Upper lobe of left lung (tissue), 6 donors: ENCODE measurements around the gene C4orf51. TPM values are rescaled to one million over a fixed set of nuclear protein-coding genes. Genes with fewer than 3 reads are reported as not detected.

Experiments
- ATAC-seq, 2 donors: fragments of 200-7000 bp; cut with Tn5 transposase; one replicate each; pipeline ENCODE4 v1.9.1; 2022; ENCODE audit warnings: mild to moderate bottlenecking in 2 of 2, moderate library complexity in 2 of 2; ENCODE audit not compliant: low FRiP score in 2 of 2
- DNase-seq, 2 donors: peaks; one replicate each; pipeline ENCODE4 v3.0.0-alpha.2; 2019 to 2020
- H3K27ac ChIP-seq, 4 donors: fragments of 200-600 bp; sonication (generic); one replicate each; pipeline ENCODE4 v1.5.1; 2016 to 2019
- H3K27me3 ChIP-seq, 4 donors: fragments of 200-600 bp; sonication (generic); one replicate each; pipeline ENCODE4 v1.5.1; 2017 to 2019
- H3K36me3 ChIP-seq, 4 donors: fragments of 200-600 bp; sonication (generic); one replicate each; pipeline ENCODE4 v1.5.1; 2016 to 2019
- H3K4me1 ChIP-seq, 4 donors: fragments of 200-600 bp; sonication (generic); one replicate each; pipeline ENCODE4 v1.5.1; 2018 to 2019
- H3K4me3 ChIP-seq, 4 donors: fragments of 200-600 bp; sonication (generic); one replicate each; pipeline ENCODE4 v1.5.1; 2017 to 2019; ENCODE audit warnings: mild to moderate bottlenecking in 2 of 4, moderate library complexity in 1 of 4
- H3K9me3 ChIP-seq, 4 donors: fragments of 200-600 bp; sonication (generic); one replicate each; pipeline ENCODE4 v1.5.1; 2018 to 2019
- EP300 ChIP-seq, 4 donors: sonication (generic); formaldehyde crosslinking; IDR thresholded peaks; one replicate each; pipeline ENCODE4 v1.5.1; 2017; ENCODE audit warnings: antibody characterized with exemption in 4 of 4, control low read depth in 2 of 4
- POLR2A ChIP-seq, 4 donors: fragments of 450-650 bp; IDR thresholded peaks; one replicate each; pipeline ENCODE4 v1.5.1; 2016 to 2017; ENCODE audit warnings: antibody characterized with exemption in 4 of 4, mild to moderate bottlenecking in 2 of 4
- POLR2AphosphoS5 ChIP-seq, 2 donors: sonication (generic); formaldehyde crosslinking; IDR thresholded peaks; one replicate each; pipeline ENCODE4 v1.5.1; 2017; ENCODE audit warnings: antibody characterized with exemption in 2 of 2
- WGBS, 2 donors: methylation state at CpG; one replicate each; pipeline ENCODE4 v1.1.5; 2017 to 2018; 5-methylcytosine and 5-hydroxymethylcytosine counted together
- total RNA-seq, 6 donors: library from RNA; depleted of rRNA in 4 of 6; stranded (reverse); fragments of >200 nt in 4 of 6; gene quantifications; one replicate each; pipeline versions ENCODE4 v1.1.0 to v1.2.1, GENCODE V29; 2016 to 2021
- TF ChIP-seq, protein P1 (sequence below), 6 experiments: fragments of 450-650 bp in 4 of 6; fragments of 200-600 bp in 2 of 6; sonication (generic) in 2 of 6; IDR thresholded peaks; one replicate each; pipeline ENCODE4 v1.5.1; 2016 to 2019; ENCODE audit warnings: antibody characterized with exemption in 6 of 6
- donor health status: DM: no; HTN: no; CAD: no; lungs with moderate emphysema.
- donor health status: DM: no; HTN: yes; CAD: no; lungs with severe emphysema.

C4orf51 gene
- total RNA-seq, 6 donors from 2014 or later, result not detected

DNA sequence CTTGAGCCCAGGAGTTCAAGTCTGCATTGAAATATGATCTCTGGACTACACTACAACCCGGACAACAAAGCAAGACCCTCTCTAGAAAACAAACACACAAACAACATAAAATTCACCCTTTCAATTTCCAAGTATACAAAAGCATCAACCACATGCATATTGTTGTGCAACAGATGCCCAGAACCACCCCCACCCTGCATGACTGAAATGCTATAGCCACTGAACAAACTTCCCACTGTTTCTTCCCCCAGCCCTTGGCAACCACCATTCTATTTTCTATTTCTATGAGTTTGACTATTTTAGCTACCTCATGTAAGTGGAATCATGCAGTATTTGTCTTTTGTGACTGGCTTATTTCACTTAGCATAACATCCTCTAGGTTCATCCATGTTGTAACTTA lies 14.2 kb upstream of the C4orf51 start:
- DNase-seq, result no peak

DNA sequence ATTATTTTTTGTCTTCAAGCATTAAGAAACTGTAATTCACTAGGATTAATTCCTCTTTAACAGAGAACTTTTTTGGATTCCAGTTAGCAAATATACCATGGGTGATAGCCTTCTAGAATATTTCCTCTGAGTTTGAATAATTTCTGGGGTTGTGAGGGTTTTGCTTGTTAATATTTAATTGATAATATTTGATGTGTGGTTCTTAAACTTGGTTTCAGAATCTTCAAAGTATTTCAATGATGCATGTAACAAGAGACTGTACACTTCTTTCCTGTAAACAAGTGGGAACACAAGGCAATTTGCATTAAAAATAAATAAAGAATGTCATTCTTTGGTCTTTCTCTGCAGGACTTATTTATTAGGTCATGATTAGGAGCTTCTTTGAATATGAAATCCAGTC lies 9.5 kb upstream of the C4orf51 start:
- no peak for ATAC-seq
- TF ChIP-seq, protein P1, sequence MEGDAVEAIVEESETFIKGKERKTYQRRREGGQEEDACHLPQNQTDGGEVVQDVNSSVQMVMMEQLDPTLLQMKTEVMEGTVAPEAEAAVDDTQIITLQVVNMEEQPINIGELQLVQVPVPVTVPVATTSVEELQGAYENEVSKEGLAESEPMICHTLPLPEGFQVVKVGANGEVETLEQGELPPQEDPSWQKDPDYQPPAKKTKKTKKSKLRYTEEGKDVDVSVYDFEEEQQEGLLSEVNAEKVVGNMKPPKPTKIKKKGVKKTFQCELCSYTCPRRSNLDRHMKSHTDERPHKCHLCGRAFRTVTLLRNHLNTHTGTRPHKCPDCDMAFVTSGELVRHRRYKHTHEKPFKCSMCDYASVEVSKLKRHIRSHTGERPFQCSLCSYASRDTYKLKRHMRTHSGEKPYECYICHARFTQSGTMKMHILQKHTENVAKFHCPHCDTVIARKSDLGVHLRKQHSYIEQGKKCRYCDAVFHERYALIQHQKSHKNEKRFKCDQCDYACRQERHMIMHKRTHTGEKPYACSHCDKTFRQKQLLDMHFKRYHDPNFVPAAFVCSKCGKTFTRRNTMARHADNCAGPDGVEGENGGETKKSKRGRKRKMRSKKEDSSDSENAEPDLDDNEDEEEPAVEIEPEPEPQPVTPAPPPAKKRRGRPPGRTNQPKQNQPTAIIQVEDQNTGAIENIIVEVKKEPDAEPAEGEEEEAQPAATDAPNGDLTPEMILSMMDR (IDR thresholded peaks at IDR 0.05), result no peak
- TF ChIP-seq EP300 (IDR thresholded peaks at IDR 0.05), result no peak
- TF ChIP-seq POLR2AphosphoS5 (IDR thresholded peaks at IDR 0.05), result no peak
- TF ChIP-seq POLR2A (IDR thresholded peaks at IDR 0.05), result no peak

More for the DNA sequence above, 14.2 kb upstream of the C4orf51 start:
- H3K4me1 ChIP-seq, result no peaks in the 10 kb centered on the region
- 71 to 75% methylated on average over 1 of the region's 1 CpG for WGBS, 2 donors
- H3K4me3 ChIP-seq, result no peak overlapping the region
- no peak for ATAC-seq
- no peaks in the 10 kb centered on the region for H3K9me3 ChIP-seq
- no peaks in the 10 kb centered on the region for H3K27me3 ChIP-seq
- TF ChIP-seq POLR2AphosphoS5 (IDR thresholded peaks at IDR 0.05), result no peak
- TF ChIP-seq POLR2A (IDR thresholded peaks at IDR 0.05), result no peak
- TF ChIP-seq, protein P1 (IDR thresholded peaks at IDR 0.05), result no peak
- TF ChIP-seq EP300 (IDR thresholded peaks at IDR 0.05), result no peak
- no peaks in the 10 kb centered on the region for H3K36me3 ChIP-seq
- no peak overlapping the region for H3K27ac ChIP-seq

DNA sequence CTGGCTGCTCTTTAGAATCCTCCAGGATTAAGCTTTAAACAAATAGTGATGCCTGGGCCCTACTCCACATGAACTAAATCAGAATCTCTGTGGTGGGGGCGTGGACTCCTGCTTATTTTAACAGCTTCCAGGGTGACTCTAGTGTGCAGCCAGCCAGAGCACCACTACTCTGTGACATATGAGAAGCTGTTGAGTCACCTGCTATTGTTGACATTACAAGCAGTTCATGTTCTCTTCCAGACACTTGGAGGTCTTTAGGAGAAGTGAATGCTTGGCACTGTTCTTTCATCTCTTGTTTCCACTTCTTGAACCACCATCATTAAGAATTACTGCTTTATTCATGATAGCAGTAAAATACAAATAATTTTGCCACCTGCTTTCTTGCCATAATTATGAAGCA lies 426 bp upstream of the C4orf51 start:
- peak overlapping the region; percentile 1 to 65 (median 49) for H3K27ac ChIP-seq
- DNase-seq, result peak in 1 of 2 donors; percentile 80
- ATAC-seq, result peak; percentile 90 to 95
- H3K36me3 ChIP-seq, result no peaks in the 10 kb centered on the region
- H3K4me3 ChIP-seq, result no peak overlapping the region
- TF ChIP-seq POLR2A (IDR thresholded peaks at IDR 0.05), result no peak
- TF ChIP-seq, protein P1 (IDR thresholded peaks at IDR 0.05), result no peak
- peak in 2 of 4 donors; percentile 16 to 86 for TF ChIP-seq EP300 (IDR thresholded peaks at IDR 0.05)
- peak in 1 of 2 donors; percentile 14 for TF ChIP-seq POLR2AphosphoS5 (IDR thresholded peaks at IDR 0.05)
- H3K27me3 ChIP-seq, result no peaks in the 10 kb centered on the region
- WGBS, 2 donors, result 53 to 69% methylated on average over 1 of the region's 1 CpG
- H3K9me3 ChIP-seq, result no peaks in the 10 kb centered on the region
- peaks cover 3 to 19% (median 8%) of the 10 kb centered on the region in 4 donors for H3K4me1 ChIP-seq

More for the DNA sequence above, 9.5 kb upstream of the C4orf51 start:
- Histone ChIP-seq H3K4me1 (no peaks in the 10 kb centered on the region), H3K4me3 (no peak overlapping the region), H3K9me3 (no peaks in the 10 kb centered on the region), H3K36me3 (no peaks in the 10 kb centered on the region), H3K27me3 (no peaks in the 10 kb centered on the region), H3K27ac (no peak overlapping the region)
- DNase-seq, result no peak

DNA sequence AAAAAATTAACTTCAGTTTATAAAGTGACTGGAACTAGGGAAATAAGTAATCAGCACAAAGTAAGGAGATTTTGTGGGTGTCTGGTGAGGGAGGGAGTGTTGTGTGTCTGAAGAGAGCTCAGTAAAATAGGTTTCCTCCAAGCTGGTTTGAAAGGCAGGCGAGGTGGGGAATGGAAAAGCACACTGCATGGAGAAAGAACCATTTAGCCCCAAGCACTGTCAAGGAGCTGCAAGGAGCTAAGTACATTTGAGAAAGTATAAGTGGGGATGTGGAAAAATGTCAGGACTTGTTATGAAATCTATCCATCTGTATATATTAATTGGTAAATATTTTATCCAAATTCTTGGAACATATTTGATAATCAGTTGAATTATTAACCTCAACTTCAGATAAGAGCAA lies 956 bp downstream of the C4orf51 start:
- ATAC-seq (peak in 1 of 2 donors; percentile 61), DNase-seq (peak in 1 of 2 donors; percentile 23)
- no peaks in the 10 kb centered on the region for H3K36me3 ChIP-seq
- WGBS, 2 donors, result 56 to 76% methylated on average over 1 of the region's 1 CpG
- no peaks in the 10 kb centered on the region for H3K9me3 ChIP-seq
- peaks cover 3 to 19% (median 8%) of the 10 kb centered on the region in 4 donors for H3K4me1 ChIP-seq
- no peak overlapping the region for H3K4me3 ChIP-seq
- TF ChIP-seq, protein P1 (IDR thresholded peaks at IDR 0.05), result no peak
- no peak for TF ChIP-seq POLR2AphosphoS5 (IDR thresholded peaks at IDR 0.05)
- TF ChIP-seq POLR2A (IDR thresholded peaks at IDR 0.05), result no peak
- no peak for TF ChIP-seq EP300 (IDR thresholded peaks at IDR 0.05)
- H3K27ac ChIP-seq, result peak overlapping the region in 3 of 4 donors; percentile 4 to 65 (median 45)
- H3K27me3 ChIP-seq, result no peaks in the 10 kb centered on the region

DNA sequence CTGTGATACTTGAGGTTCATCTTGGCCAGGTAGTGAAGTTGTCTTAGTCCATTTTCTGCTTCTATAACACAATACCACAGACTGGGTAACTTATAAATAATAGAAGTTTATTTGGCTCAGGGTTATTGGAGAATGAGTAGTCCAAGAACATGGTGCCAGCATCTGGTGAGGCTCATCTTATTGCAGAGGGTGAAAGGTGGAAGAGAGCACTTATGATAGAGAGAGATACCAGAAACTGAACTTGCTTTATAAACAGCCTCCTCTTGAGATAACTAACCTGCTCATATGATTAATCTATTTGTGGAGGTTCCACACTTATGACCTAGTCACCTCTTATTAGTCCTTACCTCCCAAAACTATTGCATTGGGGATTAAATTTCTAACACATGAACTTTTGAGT lies 1.6 kb downstream of the C4orf51 start:
- Histone ChIP-seq H3K27me3 (no peaks in the 10 kb centered on the region), H3K4me1 (peaks cover 3 to 19% (median 8%) of the 10 kb centered on the region in 4 donors), H3K9me3 (no peaks in the 10 kb centered on the region), H3K36me3 (no peaks in the 10 kb centered on the region), H3K27ac (no peak overlapping the region), H3K4me3 (no peak overlapping the region)
- TF ChIP-seq POLR2AphosphoS5 (IDR thresholded peaks at IDR 0.05) (no peak), EP300 (IDR thresholded peaks at IDR 0.05) (no peak), POLR2A (IDR thresholded peaks at IDR 0.05) (no peak)
- TF ChIP-seq, protein P1 (IDR thresholded peaks at IDR 0.05), result no peak
- ATAC-seq (no peak), DNase-seq (no peak)
